ENCODE measurements around the gene MEGF11.
A peak's percentile ranks its signal among the peaks of the same experiment; 100 is the strongest.

MEGF11 gene

DNA sequence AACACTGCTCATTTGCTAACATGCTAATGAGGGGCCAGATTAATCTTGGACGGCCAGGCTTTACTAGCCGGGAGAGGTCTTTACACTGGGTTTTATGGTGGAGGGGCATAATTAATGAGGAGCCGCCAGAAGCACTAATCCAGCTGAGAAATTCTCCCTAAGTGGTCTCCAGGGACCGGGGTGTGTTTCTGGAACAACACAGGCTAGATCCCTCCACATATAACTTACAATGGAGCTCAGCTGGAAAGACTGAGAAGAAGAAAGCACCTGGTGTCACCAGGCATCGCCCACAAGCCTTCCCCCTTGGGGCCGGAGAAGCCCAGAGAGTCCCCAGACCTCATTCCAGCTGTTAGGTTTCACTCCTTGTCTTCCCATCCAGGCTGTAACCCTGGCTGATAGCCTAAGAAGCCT is 127.5 kb downstream of the MEGF11 start:
- ChIA-PET CTCF (interaction anchor here (0.6 kb wide), 1 partner anchor 146 kb away, joined by 6 read pairs; no protein-coding TSS in a partner anchor), POLR2A (no interaction called here)
- Histone ChIP-seq H3K4me1 (ENCODE audit: control insufficient read depth, insufficient read depth, low read length) (0 out of 2 replicates have a peak, but pooled peaks cover 3% of the 10 kb centered on the region), H3K4me3 (ENCODE audit: low read depth, low read length) (no peak overlapping the region), H3K9me3 (ENCODE audit: control insufficient read depth, insufficient read depth, low read depth, low read length) (no peaks in the 10 kb centered on the region), H3K27ac (ENCODE audit: extremely low read depth, low read depth, low read length) (no peak overlapping the region), H3K36me3 (ENCODE audit: control insufficient read depth in 2 of 2, insufficient read depth in 1 of 2, low read length in 2 of 2) (no peaks in the 10 kb centered on the region)
- TF ChIP-seq MZF1 (tag by site-specific recombination; IDR thresholded peaks at IDR 0.05; ENCODE audit: borderline replicate concordance) (no peak), ZNF580 (tag by site-specific recombination; IDR thresholded peaks at IDR 0.05) (no peak), ZNF311 (tag by site-specific recombination; IDR thresholded peaks at IDR 0.05; ENCODE audit: borderline replicate concordance) (no peak), ZNF707 (tag by site-specific recombination; IDR thresholded peaks at IDR 0.05) (no peak), PRDM10 (tag by site-specific recombination; IDR thresholded peaks at IDR 0.05) (no peak), OVOL3 (tag by site-specific recombination; IDR thresholded peaks at IDR 0.05) (no peak), ZNF174 (tag by site-specific recombination; IDR thresholded peaks at IDR 0.05) (no peak), ZNF548 (tag by site-specific recombination; IDR thresholded peaks at IDR 0.05) (no peak), ZNF777 (tag by site-specific recombination; IDR thresholded peaks at IDR 0.05; ENCODE audit: borderline replicate concordance) (no peak), ZBTB20 (tag by site-specific recombination; IDR thresholded peaks at IDR 0.05) (no peak), SP7 (tag by site-specific recombination; IDR thresholded peaks at IDR 0.05) (peak; percentile 25; the same call in 1 of the 2 replicates), ZNF792 (tag by site-specific recombination; IDR thresholded peaks at IDR 0.05) (no peak), KLF8 (tag by site-specific recombination; IDR thresholded peaks at IDR 0.05) (no peak), WT1 (tag by site-specific recombination; IDR thresholded peaks at IDR 0.05) (peak; percentile 50; the same call in 1 of the 2 replicates), GLIS1 (tag by site-specific recombination; IDR thresholded peaks at IDR 0.05) (no peak), ZNF837 (tag by site-specific recombination; IDR thresholded peaks at IDR 0.05) (no peak), RBAK (tag by site-specific recombination; IDR thresholded peaks at IDR 0.05) (no peak), ZBTB44 (tag by site-specific recombination; IDR thresholded peaks at IDR 0.05) (no peak), ZNF596 (tag by site-specific recombination; IDR thresholded peaks at IDR 0.05) (0 out of 2 replicates have a peak, but pooled peaks have one; percentile 3), ZEB2 (tag by site-specific recombination; IDR thresholded peaks at IDR 0.05) (no peak), ZNF423 (tag by site-specific recombination; IDR thresholded peaks at IDR 0.05) (peak; percentile 83; the same call in 1 of the 2 replicates), HOXC10 (CRISPR knock-in tag; IDR thresholded peaks at IDR 0.05) (no peak), OSR2 (tag by site-specific recombination; IDR thresholded peaks at IDR 0.05) (peak; percentile 72), ZNF747 (tag by site-specific recombination; IDR thresholded peaks at IDR 0.05) (no peak), ZIC2 (tag by site-specific recombination; IDR thresholded peaks at IDR 0.05) (peak; percentile 87), ZNF510 (tag by site-specific recombination; IDR thresholded peaks at IDR 0.05; ENCODE audit: insufficient replicate concordance) (no peak), ZNF521 (tag by site-specific recombination; IDR thresholded peaks at IDR 0.05) (no peak), HOXD13 (CRISPR knock-in tag; IDR thresholded peaks at IDR 0.05; ENCODE audit: borderline replicate concordance) (no peak)
- TF ChIP-seq, protein P1, sequence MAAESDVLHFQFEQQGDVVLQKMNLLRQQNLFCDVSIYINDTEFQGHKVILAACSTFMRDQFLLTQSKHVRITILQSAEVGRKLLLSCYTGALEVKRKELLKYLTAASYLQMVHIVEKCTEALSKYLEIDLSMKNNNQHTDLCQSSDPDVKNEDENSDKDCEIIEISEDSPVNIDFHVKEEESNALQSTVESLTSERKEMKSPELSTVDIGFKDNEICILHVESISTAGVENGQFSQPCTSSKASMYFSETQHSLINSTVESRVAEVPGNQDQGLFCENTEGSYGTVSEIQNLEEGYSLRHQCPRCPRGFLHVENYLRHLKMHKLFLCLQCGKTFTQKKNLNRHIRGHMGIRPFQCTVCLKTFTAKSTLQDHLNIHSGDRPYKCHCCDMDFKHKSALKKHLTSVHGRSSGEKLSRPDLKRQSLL (tag by site-specific recombination; IDR thresholded peaks at IDR 0.05) = no peak
- TF ChIP-seq, protein P2, sequence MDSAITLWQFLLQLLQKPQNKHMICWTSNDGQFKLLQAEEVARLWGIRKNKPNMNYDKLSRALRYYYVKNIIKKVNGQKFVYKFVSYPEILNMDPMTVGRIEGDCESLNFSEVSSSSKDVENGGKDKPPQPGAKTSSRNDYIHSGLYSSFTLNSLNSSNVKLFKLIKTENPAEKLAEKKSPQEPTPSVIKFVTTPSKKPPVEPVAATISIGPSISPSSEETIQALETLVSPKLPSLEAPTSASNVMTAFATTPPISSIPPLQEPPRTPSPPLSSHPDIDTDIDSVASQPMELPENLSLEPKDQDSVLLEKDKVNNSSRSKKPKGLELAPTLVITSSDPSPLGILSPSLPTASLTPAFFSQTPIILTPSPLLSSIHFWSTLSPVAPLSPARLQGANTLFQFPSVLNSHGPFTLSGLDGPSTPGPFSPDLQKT (IDR thresholded peaks at IDR 0.05; ENCODE audit: borderline replicate concordance, low read depth, low read length) = no peak
- TF ChIP-seq, protein P3, sequence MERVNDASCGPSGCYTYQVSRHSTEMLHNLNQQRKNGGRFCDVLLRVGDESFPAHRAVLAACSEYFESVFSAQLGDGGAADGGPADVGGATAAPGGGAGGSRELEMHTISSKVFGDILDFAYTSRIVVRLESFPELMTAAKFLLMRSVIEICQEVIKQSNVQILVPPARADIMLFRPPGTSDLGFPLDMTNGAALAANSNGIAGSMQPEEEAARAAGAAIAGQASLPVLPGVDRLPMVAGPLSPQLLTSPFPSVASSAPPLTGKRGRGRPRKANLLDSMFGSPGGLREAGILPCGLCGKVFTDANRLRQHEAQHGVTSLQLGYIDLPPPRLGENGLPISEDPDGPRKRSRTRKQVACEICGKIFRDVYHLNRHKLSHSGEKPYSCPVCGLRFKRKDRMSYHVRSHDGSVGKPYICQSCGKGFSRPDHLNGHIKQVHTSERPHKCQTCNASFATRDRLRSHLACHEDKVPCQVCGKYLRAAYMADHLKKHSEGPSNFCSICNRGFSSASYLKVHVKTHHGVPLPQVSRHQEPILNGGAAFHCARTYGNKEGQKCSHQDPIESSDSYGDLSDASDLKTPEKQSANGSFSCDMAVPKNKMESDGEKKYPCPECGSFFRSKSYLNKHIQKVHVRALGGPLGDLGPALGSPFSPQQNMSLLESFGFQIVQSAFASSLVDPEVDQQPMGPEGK (tag by site-specific recombination; IDR thresholded peaks at IDR 0.05) = 0 out of 2 replicates have a peak, but pooled peaks have one; percentile 15
